ENCODE data around the gene FGF3. TPM values are rescaled to one million over a fixed set of nuclear protein-coding genes. Genes with fewer than 3 reads are reported as not detected.

FGF3 gene
- total and polyA plus RNA-seq, 9 of the 15 experiments (the other 6 are each of a cell fraction or from before 2014, with no cell fraction given) = not detected

GRCh38 chr11:69814902-69815301 is 4.3 kb downstream of the FGF3 start:
- no TSS peak for BruUV-seq (replicated peaks)
- Histone ChIP-seq H3K4me1 (replicated peaks in 1 of 2; ENCODE audit: control insufficient read depth in 2 of 2, insufficient read depth in 2 of 2, low read length in 2 of 2) (peaks cover 0 to 29% of the 10 kb centered on the region in 2 experiments; a peak in 2 of 5 replicates), H3K9me3 (replicated peaks; ENCODE audit: control insufficient read depth, insufficient read depth, low read depth, low read length) (no peaks in the 10 kb centered on the region), H3K27ac (ENCODE audit: extremely low read depth, low read depth, low read length) (no peak overlapping the region), H3K79me2 (ENCODE audit: control insufficient read depth, insufficient read depth, low read length) (no peaks in the 10 kb centered on the region), H3K9me1 (ENCODE audit: control insufficient read depth, insufficient read depth, low read length) (no peaks in the 10 kb centered on the region), H4K20me1 (replicated peaks; ENCODE audit: control insufficient read depth, insufficient read depth, low read length) (peaks cover 19% of the 10 kb centered on the region; the same call in 1 of the 2 replicates), H3K27me3 (ENCODE audit: control insufficient read depth in 2 of 2, insufficient read depth in 2 of 2, low read length in 2 of 2) (peaks cover 19 to 60% of the 10 kb centered on the region in 2 experiments; a peak in 4 of 5 replicates), H3K4me3 (no peak overlapping the region), H3K9ac (ENCODE audit: insufficient read depth in 1 of 2, low read depth in 2 of 2, low read length in 2 of 2) (no peak overlapping the region), H3K36me3 (ENCODE audit: control insufficient read depth, insufficient read depth, low read length) (no peaks in the 10 kb centered on the region), H3K4me2 (ENCODE audit: insufficient read depth, low read length) (no peak overlapping the region), H2AFZ (ENCODE audit: low read depth, low read length) (no peak overlapping the region)
- intact Hi-C loops (cut with micrococcal nuclease) (no loop called here), in situ Hi-C loops (cut with MboI) (no loop called here)
- CTCF ChIA-PET (ENCODE audit: low intra/inter-chr PET ratio) = no interaction called here
- POLR2A ChIA-PET = no interaction called here
- FAIRE-seq = no peak
- no peak for ATAC-seq
- DNase-seq (ENCODE audit: extremely low read depth in 1 of 4, low spot score in 3 of 4) = no peak
- TF ChIP-seq EP300 (IDR thresholded peaks at IDR 0.05; ENCODE audit: low read length) = no peak
- no peak for TF ChIP-seq EZH2 (IDR thresholded peaks at IDR 0.05; ENCODE audit: borderline replicate concordance, low read depth, low read length)
- no peak for TF ChIP-seq ZNF512 (tag; IDR thresholded peaks at IDR 0.05)
- TF ChIP-seq NR2C2 (CRISPR knock-in tag; IDR thresholded peaks at IDR 0.05) = no peak
- TF ChIP-seq NR2C2 (tag; IDR thresholded peaks at IDR 0.05) = no peak
- no peak for TF ChIP-seq HES1 (IDR thresholded peaks at IDR 0.05; ENCODE audit: low read depth)
- no peak for TF ChIP-seq CUX1 (CRISPR knock-in tag; IDR thresholded peaks at IDR 0.05)
- TF ChIP-seq ZBTB2 (IDR thresholded peaks at IDR 0.05) = no peak
- TF ChIP-seq PML (IDR thresholded peaks at IDR 0.05; ENCODE audit: low read length) = no peak
- TF ChIP-seq SRSF3 (IDR thresholded peaks at IDR 0.05; ENCODE audit: insufficient read depth, low read length) = no peak
- no peak for TF ChIP-seq COPS2 (conservative IDR thresholded peaks at IDR 0.05)
- TF ChIP-seq NRF1 (conservative IDR thresholded peaks at IDR 0.05 in 1 of 2, IDR thresholded peaks at IDR 0.05 in 1 of 2) = no peak
- TF ChIP-seq NFE2L1 (tag; IDR thresholded peaks at IDR 0.05; ENCODE audit: borderline replicate concordance, low read depth) = no peak
- TF ChIP-seq, protein P1, sequence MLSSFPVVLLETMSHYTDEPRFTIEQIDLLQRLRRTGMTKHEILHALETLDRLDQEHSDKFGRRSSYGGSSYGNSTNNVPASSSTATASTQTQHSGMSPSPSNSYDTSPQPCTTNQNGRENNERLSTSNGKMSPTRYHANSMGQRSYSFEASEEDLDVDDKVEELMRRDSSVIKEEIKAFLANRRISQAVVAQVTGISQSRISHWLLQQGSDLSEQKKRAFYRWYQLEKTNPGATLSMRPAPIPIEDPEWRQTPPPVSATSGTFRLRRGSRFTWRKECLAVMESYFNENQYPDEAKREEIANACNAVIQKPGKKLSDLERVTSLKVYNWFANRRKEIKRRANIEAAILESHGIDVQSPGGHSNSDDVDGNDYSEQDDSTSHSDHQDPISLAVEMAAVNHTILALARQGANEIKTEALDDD (IDR thresholded peaks at IDR 0.05) = no peak

All from K562 (cell line).